Left forelimb (tissue), 1 donor: ENCODE data around the gene CALML5.

Experiments
- DNase-seq: peaks from one replicate; pipeline ENCODE4 v3.0.0-alpha.2; 2018; ENCODE audit warnings: low spot score

Gene CALML5

GRCh38 chr10:5499493-5500140, at the start of gene CALML5:
Gene CALML5, minus strand, starts transcription at chr10:5499570. Its CDS starts 132 bp downstream, at chr10:5499438.
- peak; percentile 60 for DNase-seq

GRCh38 chr10:5547931-5548660, 48.7 kb upstream of the CALML5 start:
- DNase-seq: no peak

GRCh38 chr10:5547681-5547930, 48.2 kb upstream of the CALML5 start:
- DNase-seq: no peak

- DNase-seq: no peak
These were observed 47.7 kb upstream of the CALML5 start for GRCh38 chr10:5546891-5547680.

GRCh38 chr10:5545778-5546710, 46.7 kb upstream of the CALML5 start:
- no peak for DNase-seq

- no peak for DNase-seq
These were observed 46.0 kb upstream of the CALML5 start for GRCh38 chr10:5545426-5545777.

GRCh38 chr10:5545011-5545410, 45.6 kb upstream of the CALML5 start:
- peak; percentile 49 for DNase-seq

GRCh38 chr10:5544216-5544805, 44.9 kb upstream of the CALML5 start:
- DNase-seq: peak; percentile 37

- DNase-seq: no peak
These were observed 44.3 kb upstream of the CALML5 start for GRCh38 chr10:5543623-5544022.

- DNase-seq: no peak
These were observed 42.7 kb upstream of the CALML5 start for GRCh38 chr10:5542100-5542499.

GRCh38 chr10:5540891-5541290, 41.5 kb upstream of the CALML5 start:
- no peak for DNase-seq

GRCh38 chr10:5540080-5540479, 40.7 kb upstream of the CALML5 start:
- DNase-seq: no peak

- peak; percentile 40 for DNase-seq
These were observed 39.7 kb upstream of the CALML5 start for GRCh38 chr10:5538892-5539651.

GRCh38 chr10:5538446-5538845, 39.1 kb upstream of the CALML5 start:
- DNase-seq: no peak

GRCh38 chr10:5537684-5538083, 38.3 kb upstream of the CALML5 start:
- peak; percentile 28 for DNase-seq

GRCh38 chr10:5536486-5537081, 37.2 kb upstream of the CALML5 start:
- DNase-seq: no peak

GRCh38 chr10:5534880-5535856, 35.8 kb upstream of the CALML5 start:
- DNase-seq: peak; percentile 42

- DNase-seq: peak; percentile 59
These were observed 34.9 kb upstream of the CALML5 start for GRCh38 chr10:5534051-5534821.
